Sigmoid colon (tissue), 4 donors: ENCODE data around the gene ZNF787.

Source experiments
- CTCF ChIP-seq, 4 experiments: fragments of 450-650 bp in 3 of 4; fragments of 200-600 bp in 1 of 4; IDR thresholded peaks; one replicate each; pipeline ENCODE4 v1.5.1; 2016 to 2019; ENCODE audit warnings: antibody characterized with exemption in 4 of 4, mild to moderate bottlenecking in 3 of 4, moderate library complexity in 2 of 4
- EP300 ChIP-seq, 4 donors: sonication (generic); formaldehyde crosslinking; IDR thresholded peaks; one replicate each; pipeline ENCODE4 v1.6.1; 2017; ENCODE audit warnings: antibody characterized with exemption in 4 of 4
- POLR2A ChIP-seq, 2 donors: fragments of 450-650 bp; IDR thresholded peaks; one replicate each; pipeline ENCODE4 v1.6.1; 2016; ENCODE audit warnings: antibody characterized with exemption in 2 of 2, mild to moderate bottlenecking in 2 of 2, moderate library complexity in 2 of 2
- POLR2AphosphoS5 ChIP-seq, 4 donors: sonication (generic); formaldehyde crosslinking; IDR thresholded peaks; one replicate each; pipeline ENCODE4 v1.6.1; 2017; ENCODE audit warnings: antibody characterized with exemption in 4 of 4

GRCh38 chr19:56163097-56163496 is 42.0 kb upstream of the ZNF787 start:
- TF ChIP-seq POLR2AphosphoS5 (IDR thresholded peaks at IDR 0.05) (no peak), POLR2A (IDR thresholded peaks at IDR 0.05) (no peak), CTCF (IDR thresholded peaks at IDR 0.05) (no peak), EP300 (IDR thresholded peaks at IDR 0.05) (no peak)
